HUDEP-2 (cell line): Measurements from ENCODE around the gene YARS2.
"Not testable (repeated sequence)": the region's sequence is repeated elsewhere in the genome, so short reads cannot be mapped to it uniquely, and the experiment has no call there.

Experiments
- DNase-seq, 76 experiments: peaks; one replicate each; lab custom pipeline; 2025; ENCODE audit not compliant: unreplicated experiment in 76 of 76; lab: John Stamatoyannopoulos, UW

The YARS2 gene

GRCh38 chr12:32754111-32754510 is 1.6 kb downstream of the YARS2 start:
- DNase-seq, result peak in 1 of 76 experiments; percentile 20

- no peak for DNase-seq
Measured at GRCh38 chr12:32753605-32754004, 2.1 kb downstream of the YARS2 start.

- DNase-seq, result no peak
Measured at GRCh38 chr12:32743264-32743663, 12.4 kb downstream of the YARS2 start.

- DNase-seq, result no peak
Measured at GRCh38 chr12:32742133-32742532, 13.6 kb downstream of the YARS2 start.

GRCh38 chr12:32739279-32739678 is 16.4 kb downstream of the YARS2 start:
- DNase-seq, result no peak

- no peak for DNase-seq
Measured at GRCh38 chr12:32737715-32738114, 18.0 kb downstream of the YARS2 start.

- no peak for DNase-seq
Measured at GRCh38 chr12:32736445-32736844, 19.3 kb downstream of the YARS2 start.

- no peak for DNase-seq
Measured at GRCh38 chr12:32734952-32735351, 20.7 kb downstream of the YARS2 start.

GRCh38 chr12:32727237-32727636 is 28.5 kb downstream of the YARS2 start:
- no peak for DNase-seq

- no peak for DNase-seq
Measured at GRCh38 chr12:32726286-32726685, 29.4 kb downstream of the YARS2 start.

GRCh38 chr12:32725308-32725707 is 30.4 kb downstream of the YARS2 start:
- DNase-seq, result not testable (repeated sequence)

- DNase-seq, result no peak
Measured at GRCh38 chr12:32718926-32719325, 36.8 kb downstream of the YARS2 start.

GRCh38 chr12:32714772-32715171 is 40.9 kb downstream of the YARS2 start:
- DNase-seq, result no peak

- DNase-seq, result no peak
Measured at GRCh38 chr12:32708926-32709325, 46.8 kb downstream of the YARS2 start.

GRCh38 chr12:32706335-32707024 is 49.2 kb downstream of the YARS2 start:
- DNase-seq, result peak in 3 of 76 experiments; percentile 15 to 34 (median 20)

- DNase-seq, result peak in 1 of 76 experiments; percentile 19
Measured at GRCh38 chr12:32705783-32706182, 49.9 kb downstream of the YARS2 start.

GRCh38 chr12:32702946-32703345 is 52.8 kb downstream of the YARS2 start:
- no peak for DNase-seq

GRCh38 chr12:32702473-32702872 is 53.2 kb downstream of the YARS2 start:
- DNase-seq, result no peak

GRCh38 chr12:32699437-32699836 is 56.3 kb downstream of the YARS2 start:
- DNase-seq, result not testable (repeated sequence)

- no peak for DNase-seq
Measured at GRCh38 chr12:32698285-32698684, 57.4 kb downstream of the YARS2 start.

GRCh38 chr12:32697445-32697844 is 58.3 kb downstream of the YARS2 start:
- no peak for DNase-seq
